Prostate gland (tissue), 2 donors: ENCODE data around the gene ARL15. TPM values are rescaled to one million over a fixed set of nuclear protein-coding genes. Genes with fewer than 3 reads are reported as not detected.

Experiments used
- DNase-seq: peaks from one replicate; pipeline ENCODE4 v3.0.0-alpha.2; 2019; ENCODE audit warnings: low spot score
- H3K27ac ChIP-seq, 2 donors: fragments of 200-600 bp; sonication (generic); 2 replicates each; pipeline ENCODE4 v1.5.1; 2017 to 2019
- H3K27me3 ChIP-seq: fragments of 200-600 bp; sonication (generic); replicated peaks from 2 replicates; pipeline ENCODE4 v1.5.1; 2019; ENCODE audit not compliant: insufficient read depth
- H3K36me3 ChIP-seq, 2 donors: fragments of 200-600 bp; sonication (generic); 1 replicate in 1 of 2; 2 replicates in 1 of 2; pipeline versions ENCODE4 v1.5.1 to v1.8.1; 2017 to 2019
- H3K4me1 ChIP-seq: fragments of 200-600 bp; sonication (generic); replicated peaks from 2 replicates; pipeline ENCODE4 v1.5.1; 2019
- H3K4me3 ChIP-seq, 2 donors: fragments of 200-600 bp; sonication (generic); 2 replicates each; pipeline ENCODE4 v1.5.1; 2017 to 2019
- H3K9me3 ChIP-seq: fragments of 200-600 bp; sonication (generic); 2 replicates; pipeline ENCODE4 v1.5.1; 2017
- POLR2A ChIP-seq: fragments of 450-650 bp; IDR thresholded peaks from one replicate; pipeline ENCODE4 v1.6.1; 2016; ENCODE audit warnings: antibody characterized with exemption, mild to moderate bottlenecking
- POLR2AphosphoS5 ChIP-seq: sonication (generic); formaldehyde crosslinking; IDR thresholded peaks from one replicate; pipeline ENCODE4 v1.6.1; 2017; ENCODE audit warnings: antibody characterized with exemption
- WGBS: methylation state at CpG from one replicate; pipeline ENCODE4 v1.1.5; 2018; 5-methylcytosine and 5-hydroxymethylcytosine counted together
- intact Hi-C: fragments of 100-400 bp; cut with DNase I; formaldehyde crosslinking; loops from one replicate; pipeline ENCODE4 v1.14.2; 2022
- total RNA-seq, 2 donors: library from RNA; depleted of rRNA; stranded (reverse); fragments of >200 nt; gene quantifications; one replicate each; pipeline ENCODE4 v1.1.0, GENCODE V29; 2016
- TF ChIP-seq, protein P1 (sequence below), 4 experiments: fragments of 200-600 bp in 2 of 4; fragments of 450-650 bp in 2 of 4; sonication (generic) in 2 of 4; IDR thresholded peaks; 1 replicate in 3 of 4; 2 replicates in 1 of 4; pipeline ENCODE4 v1.5.1; 2016 to 2019; ENCODE audit warnings: antibody characterized with exemption in 4 of 4, mild to moderate bottlenecking in 2 of 4, moderate library complexity in 2 of 4

ARL15 gene
- total RNA-seq, 2 donors from 2014 or later, result 16.1 to 38.4 TPM

DNA sequence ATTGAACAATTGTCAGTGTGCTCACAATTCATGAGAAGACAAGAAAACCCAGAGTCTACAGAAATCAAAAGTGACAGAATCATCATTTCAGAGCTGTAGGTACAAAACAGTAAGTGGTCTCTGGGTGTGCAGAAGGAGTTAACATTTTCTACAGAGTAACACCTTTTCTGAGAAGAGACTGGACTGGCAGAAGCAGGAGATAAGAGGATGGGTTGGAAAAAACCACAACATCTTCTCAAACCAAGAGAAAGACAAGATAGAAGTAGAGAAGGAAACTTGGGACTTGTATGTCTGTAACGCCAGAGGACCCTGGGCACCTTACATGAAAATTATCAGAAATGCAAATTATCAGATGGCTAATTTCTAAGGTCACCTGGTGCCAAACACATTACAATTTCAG, 82.6 kb downstream of the ARL15 start:
- Histone ChIP-seq H3K9me3 (no peaks in the 10 kb centered on the region), H3K27me3 (no peaks in the 10 kb centered on the region), H3K4me3 (no peak overlapping the region), H3K27ac (no peak overlapping the region), H3K4me1 (no peaks in the 10 kb centered on the region), H3K36me3 (no peaks in the 10 kb centered on the region)
- WGBS, result 97% methylated on average over 1 of the region's 1 CpG
- no peak for TF ChIP-seq POLR2AphosphoS5
- TF ChIP-seq POLR2A, result no peak
- TF ChIP-seq, protein P1, sequence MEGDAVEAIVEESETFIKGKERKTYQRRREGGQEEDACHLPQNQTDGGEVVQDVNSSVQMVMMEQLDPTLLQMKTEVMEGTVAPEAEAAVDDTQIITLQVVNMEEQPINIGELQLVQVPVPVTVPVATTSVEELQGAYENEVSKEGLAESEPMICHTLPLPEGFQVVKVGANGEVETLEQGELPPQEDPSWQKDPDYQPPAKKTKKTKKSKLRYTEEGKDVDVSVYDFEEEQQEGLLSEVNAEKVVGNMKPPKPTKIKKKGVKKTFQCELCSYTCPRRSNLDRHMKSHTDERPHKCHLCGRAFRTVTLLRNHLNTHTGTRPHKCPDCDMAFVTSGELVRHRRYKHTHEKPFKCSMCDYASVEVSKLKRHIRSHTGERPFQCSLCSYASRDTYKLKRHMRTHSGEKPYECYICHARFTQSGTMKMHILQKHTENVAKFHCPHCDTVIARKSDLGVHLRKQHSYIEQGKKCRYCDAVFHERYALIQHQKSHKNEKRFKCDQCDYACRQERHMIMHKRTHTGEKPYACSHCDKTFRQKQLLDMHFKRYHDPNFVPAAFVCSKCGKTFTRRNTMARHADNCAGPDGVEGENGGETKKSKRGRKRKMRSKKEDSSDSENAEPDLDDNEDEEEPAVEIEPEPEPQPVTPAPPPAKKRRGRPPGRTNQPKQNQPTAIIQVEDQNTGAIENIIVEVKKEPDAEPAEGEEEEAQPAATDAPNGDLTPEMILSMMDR (IDR thresholded peaks at IDR 0.05), result no peak
- no peak for DNase-seq
- intact Hi-C loops, result loop anchor here (5.0 to 10.0 kb wide), 2 partner anchors 673 to 1055 kb away; no protein-coding TSS in a partner anchor

DNA sequence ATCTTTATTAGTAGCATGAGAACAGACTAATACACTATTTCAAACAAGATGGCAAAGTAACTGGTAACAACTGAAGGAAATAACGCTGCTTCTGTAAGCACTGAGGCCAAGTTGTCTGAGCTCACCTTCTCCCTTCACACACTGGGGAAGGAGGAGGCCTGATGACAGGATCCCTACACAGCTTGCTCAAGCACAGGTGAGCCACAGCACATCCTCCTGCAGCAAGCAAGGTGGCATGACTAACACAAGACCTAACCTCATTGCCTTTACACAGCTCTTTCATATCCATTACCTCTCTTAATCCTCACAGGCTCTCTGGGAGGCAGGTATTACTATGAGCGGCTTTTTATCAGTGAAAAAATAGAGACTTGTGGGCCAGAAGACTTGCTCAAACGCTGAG, 83.3 kb downstream of the ARL15 start:
- Histone ChIP-seq H3K9me3 (no peaks in the 10 kb centered on the region), H3K4me3 (no peak overlapping the region), H3K36me3 (no peaks in the 10 kb centered on the region), H3K27me3 (no peaks in the 10 kb centered on the region), H3K27ac (no peak overlapping the region), H3K4me1 (no peaks in the 10 kb centered on the region)
- TF ChIP-seq, protein P1 (IDR thresholded peaks at IDR 0.05), result no peak
- TF ChIP-seq POLR2AphosphoS5 (no peak), POLR2A (no peak)
- 77% methylated on average over 3 of the region's 3 CpGs for WGBS
- intact Hi-C loops, result loop anchor here (5.0 to 10.0 kb wide), 2 partner anchors 672 to 1055 kb away; no protein-coding TSS in a partner anchor
- DNase-seq, result no peak

DNA sequence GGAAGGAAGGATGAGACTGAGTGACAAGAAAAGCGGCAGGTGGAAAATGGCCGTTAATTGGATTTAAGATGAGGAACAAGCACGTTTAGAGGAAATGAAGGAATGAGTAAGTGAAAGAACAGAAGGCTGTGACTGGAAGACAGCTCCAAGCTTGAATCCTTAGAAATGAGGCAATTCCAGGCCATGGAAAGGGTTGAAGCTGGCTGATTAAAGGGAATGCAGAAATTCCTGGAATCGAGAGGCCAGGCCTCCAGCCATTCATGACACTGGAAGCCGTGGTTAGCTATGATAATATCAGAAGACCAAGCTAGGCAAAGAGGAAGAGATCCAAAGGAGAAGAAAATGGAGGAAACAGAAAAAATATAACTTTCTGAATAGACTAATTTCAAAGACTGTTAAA, 84.2 kb downstream of the ARL15 start:
- DNase-seq, result no peak
- Histone ChIP-seq H3K27ac (no peak overlapping the region), H3K27me3 (no peaks in the 10 kb centered on the region), H3K4me1 (no peaks in the 10 kb centered on the region), H3K9me3 (no peaks in the 10 kb centered on the region), H3K4me3 (no peak overlapping the region), H3K36me3 (no peaks in the 10 kb centered on the region)
- intact Hi-C loops, result loop anchor here (5.0 to 10.0 kb wide), 2 partner anchors 671 to 1054 kb away; no protein-coding TSS in a partner anchor
- no peak for TF ChIP-seq POLR2AphosphoS5
- WGBS, result 90% methylated on average over 5 of the region's 5 CpGs

DNA sequence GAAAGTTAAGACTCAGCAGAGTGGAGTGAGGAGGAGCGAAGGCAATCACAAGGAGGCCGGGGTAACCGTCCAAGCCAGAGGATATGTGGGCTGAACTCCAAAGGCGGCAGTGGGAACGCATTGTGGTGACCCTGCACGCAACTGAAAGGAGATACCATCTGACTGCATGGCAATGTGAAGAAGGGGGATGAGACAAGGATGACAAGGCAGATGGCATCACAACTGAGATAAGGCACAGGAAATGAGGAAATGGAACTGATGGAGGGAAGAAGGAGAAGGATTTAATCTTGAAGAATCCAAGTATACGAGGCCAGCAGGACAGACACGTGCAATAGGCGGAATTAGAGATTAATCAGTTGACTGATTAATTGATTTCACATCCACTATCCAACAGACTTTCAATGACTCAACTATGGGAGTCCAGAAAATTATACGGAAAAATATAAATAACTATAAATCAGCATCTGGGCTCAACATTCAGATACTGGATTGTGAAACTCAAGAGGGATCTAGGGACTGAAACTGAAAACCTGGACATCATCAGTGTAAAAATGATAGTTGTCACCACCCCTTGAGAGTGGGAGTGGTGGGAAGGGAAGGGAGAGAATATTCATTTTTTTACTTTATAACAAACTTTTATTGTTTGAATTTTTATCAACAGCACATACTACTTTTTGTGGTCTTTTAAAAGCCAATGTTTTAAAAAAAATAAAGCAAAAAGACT, 86.1 kb downstream of the ARL15 start:
- H3K27ac ChIP-seq, result no peak overlapping the region
- H3K36me3 ChIP-seq, result no peaks in the 10 kb centered on the region
- WGBS, result 85% methylated on average over 10 of the region's 10 CpGs
- intact Hi-C loops, result loop anchor here (10.0 kb wide), 1 partner anchor 669 kb away; no protein-coding TSS in a partner anchor
- no peaks in the 10 kb centered on the region for H3K4me1 ChIP-seq
- no peak overlapping the region for H3K4me3 ChIP-seq
- no peak for DNase-seq
- H3K9me3 ChIP-seq, result no peaks in the 10 kb centered on the region
- TF ChIP-seq POLR2A, result no peak
- TF ChIP-seq, protein P1 (IDR thresholded peaks at IDR 0.05), result no peak
- no peak for TF ChIP-seq POLR2AphosphoS5
- H3K27me3 ChIP-seq, result no peaks in the 10 kb centered on the region

DNA sequence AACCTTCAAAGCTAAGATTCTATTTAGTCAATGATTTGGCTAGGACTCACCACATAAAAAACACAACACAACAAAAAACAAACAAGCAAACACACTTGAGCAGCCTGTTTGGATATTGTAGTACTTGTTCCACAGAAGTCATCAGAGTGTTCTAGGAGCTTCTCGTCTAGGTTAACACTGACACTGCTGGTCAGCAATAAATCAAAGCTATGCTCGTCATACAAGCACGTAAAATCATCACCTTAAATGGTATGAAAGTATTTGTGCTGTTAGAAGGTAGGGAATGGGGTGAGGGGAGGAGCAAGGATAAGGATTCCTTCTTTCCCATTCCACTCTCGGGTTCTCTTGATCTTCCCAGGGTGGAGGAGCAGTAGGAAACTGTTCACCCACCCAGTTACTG, 88.0 kb downstream of the ARL15 start:
- Histone ChIP-seq H3K4me3 (no peak overlapping the region), H3K4me1 (no peaks in the 10 kb centered on the region), H3K27ac (no peak overlapping the region), H3K9me3 (no peaks in the 10 kb centered on the region), H3K27me3 (no peaks in the 10 kb centered on the region), H3K36me3 (no peaks in the 10 kb centered on the region)
- 62% methylated on average over 4 of the region's 4 CpGs for whole genome bisulfite sequencing
- DNase-seq, result no peak
- TF ChIP-seq POLR2AphosphoS5 (no peak), POLR2A (no peak)
- TF ChIP-seq, protein P1 (IDR thresholded peaks at IDR 0.05), result no peak
- intact Hi-C loops, result loop anchor here (10.0 kb wide), 1 partner anchor 668 kb away; no protein-coding TSS in a partner anchor
